HepG2 (cell line): ENCODE results near the gene FAM76A.

Experiments
- POLR2AphosphoS5 ChIP-seq: IDR thresholded peaks from 2 replicates; pipeline ENCODE4 v1.6.1; 2012; ENCODE audit warnings: low read depth, low read length
- PRPF4 ChIP-seq: fragments of 200-400 bp; formaldehyde crosslinking; IDR thresholded peaks from 2 replicates; pipeline ENCODE4 v1.6.1; 2016; ENCODE audit warnings: low read length, low read depth; ENCODE audit not compliant: poor library complexity, severe bottlenecking
- REPIN1 ChIP-seq: sonication (generic); formaldehyde crosslinking; IDR thresholded peaks from 2 replicates; pipeline ENCODE4 v1.8.0; 2022; ENCODE audit warnings: missing genetic modification reagents, low read depth, mild to moderate bottlenecking, borderline replicate concordance
- SMARCC2 ChIP-seq: fragments of 450-650 bp; IDR thresholded peaks from 2 replicates; pipeline ENCODE4 v1.6.1; 2017; ENCODE audit warnings: antibody characterized with exemption, mild to moderate bottlenecking
- THAP11 ChIP-seq: IDR thresholded peaks from 2 replicates; pipeline ENCODE4 v1.6.1; 2016; ENCODE audit warnings: missing biosample characterization, missing genetic modification reagents
- ZFP36 ChIP-seq: fragments of 150-350 bp; IDR thresholded peaks from 2 replicates; pipeline ENCODE4 v1.6.1; 2018; ENCODE audit warnings: borderline replicate concordance, low read length, low read depth; ENCODE audit not compliant: partially characterized antibody
- ZNF274 ChIP-seq: sonication (generic); formaldehyde crosslinking; IDR thresholded peaks from 2 replicates; pipeline ENCODE4 v1.5.1; 2020; ENCODE audit warnings: mild to moderate bottlenecking, missing genetic modification reagents
- ZNF3 ChIP-seq: IDR thresholded peaks from 2 replicates; pipeline ENCODE4 v1.7.0; 2017; ENCODE audit warnings: inconsistent platforms
- ZNF879 ChIP-seq: sonication (generic); formaldehyde crosslinking; IDR thresholded peaks from 2 replicates; pipeline ENCODE4 v1.8.1; 2023; ENCODE audit warnings: missing genetic modification reagents
- TF ChIP-seq, protein P1 (sequence below): IDR thresholded peaks from 2 replicates; pipeline ENCODE4 v1.6.1; 2016; ENCODE audit warnings: low read depth, borderline replicate concordance
- TF ChIP-seq, protein P2 (sequence below): sonication (generic); formaldehyde crosslinking; IDR thresholded peaks from 2 replicates; pipeline ENCODE4 v1.5.0; 2020; ENCODE audit warnings: mild to moderate bottlenecking, missing genetic modification reagents, moderate library complexity
- TF ChIP-seq, protein P3 (sequence below): sonication (generic); formaldehyde crosslinking; IDR thresholded peaks from 2 replicates; pipeline ENCODE4 v1.4.0; 2020; ENCODE audit warnings: missing genetic modification reagents, borderline replicate concordance

DNA sequence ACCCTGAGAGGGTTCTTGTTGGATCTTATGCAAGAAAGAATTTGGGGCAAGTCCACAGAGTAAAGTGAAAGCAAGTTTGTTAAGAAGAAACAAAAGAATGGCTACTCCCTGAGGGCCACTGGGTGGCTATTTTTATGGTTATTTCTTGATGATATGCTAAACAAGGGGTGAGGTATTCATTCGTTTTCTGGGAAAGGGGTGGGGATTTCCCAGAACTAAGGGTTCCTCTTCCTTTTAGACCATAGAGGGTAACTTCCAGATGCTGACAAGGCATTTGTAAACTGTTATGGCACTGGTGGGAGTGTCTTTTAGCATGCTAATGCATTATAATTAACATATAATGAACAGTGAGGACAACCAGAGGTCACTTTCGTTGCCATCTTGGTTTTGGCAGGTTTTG is 35.6 kb upstream of the FAM76A start:
- TF ChIP-seq, protein P1, sequence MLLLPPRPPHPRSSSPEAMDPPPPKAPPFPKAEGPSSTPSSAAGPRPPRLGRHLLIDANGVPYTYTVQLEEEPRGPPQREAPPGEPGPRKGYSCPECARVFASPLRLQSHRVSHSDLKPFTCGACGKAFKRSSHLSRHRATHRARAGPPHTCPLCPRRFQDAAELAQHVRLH (CRISPR knock-in tag), result no peak
- TF ChIP-seq SMARCC2 (no peak), REPIN1 (CRISPR knock-in tag) (no peak), PRPF4 (no peak), ZNF3 (CRISPR knock-in tag) (no peak), ZNF879 (CRISPR knock-in tag) (no peak), THAP11 (CRISPR knock-in tag) (no peak), ZFP36 (no peak), POLR2AphosphoS5 (no peak), ZNF274 (CRISPR knock-in tag) (no peak)
- TF ChIP-seq, protein P2, sequence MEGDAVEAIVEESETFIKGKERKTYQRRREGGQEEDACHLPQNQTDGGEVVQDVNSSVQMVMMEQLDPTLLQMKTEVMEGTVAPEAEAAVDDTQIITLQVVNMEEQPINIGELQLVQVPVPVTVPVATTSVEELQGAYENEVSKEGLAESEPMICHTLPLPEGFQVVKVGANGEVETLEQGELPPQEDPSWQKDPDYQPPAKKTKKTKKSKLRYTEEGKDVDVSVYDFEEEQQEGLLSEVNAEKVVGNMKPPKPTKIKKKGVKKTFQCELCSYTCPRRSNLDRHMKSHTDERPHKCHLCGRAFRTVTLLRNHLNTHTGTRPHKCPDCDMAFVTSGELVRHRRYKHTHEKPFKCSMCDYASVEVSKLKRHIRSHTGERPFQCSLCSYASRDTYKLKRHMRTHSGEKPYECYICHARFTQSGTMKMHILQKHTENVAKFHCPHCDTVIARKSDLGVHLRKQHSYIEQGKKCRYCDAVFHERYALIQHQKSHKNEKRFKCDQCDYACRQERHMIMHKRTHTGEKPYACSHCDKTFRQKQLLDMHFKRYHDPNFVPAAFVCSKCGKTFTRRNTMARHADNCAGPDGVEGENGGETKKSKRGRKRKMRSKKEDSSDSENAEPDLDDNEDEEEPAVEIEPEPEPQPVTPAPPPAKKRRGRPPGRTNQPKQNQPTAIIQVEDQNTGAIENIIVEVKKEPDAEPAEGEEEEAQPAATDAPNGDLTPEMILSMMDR (CRISPR knock-in tag), result no peak
- TF ChIP-seq, protein P3, sequence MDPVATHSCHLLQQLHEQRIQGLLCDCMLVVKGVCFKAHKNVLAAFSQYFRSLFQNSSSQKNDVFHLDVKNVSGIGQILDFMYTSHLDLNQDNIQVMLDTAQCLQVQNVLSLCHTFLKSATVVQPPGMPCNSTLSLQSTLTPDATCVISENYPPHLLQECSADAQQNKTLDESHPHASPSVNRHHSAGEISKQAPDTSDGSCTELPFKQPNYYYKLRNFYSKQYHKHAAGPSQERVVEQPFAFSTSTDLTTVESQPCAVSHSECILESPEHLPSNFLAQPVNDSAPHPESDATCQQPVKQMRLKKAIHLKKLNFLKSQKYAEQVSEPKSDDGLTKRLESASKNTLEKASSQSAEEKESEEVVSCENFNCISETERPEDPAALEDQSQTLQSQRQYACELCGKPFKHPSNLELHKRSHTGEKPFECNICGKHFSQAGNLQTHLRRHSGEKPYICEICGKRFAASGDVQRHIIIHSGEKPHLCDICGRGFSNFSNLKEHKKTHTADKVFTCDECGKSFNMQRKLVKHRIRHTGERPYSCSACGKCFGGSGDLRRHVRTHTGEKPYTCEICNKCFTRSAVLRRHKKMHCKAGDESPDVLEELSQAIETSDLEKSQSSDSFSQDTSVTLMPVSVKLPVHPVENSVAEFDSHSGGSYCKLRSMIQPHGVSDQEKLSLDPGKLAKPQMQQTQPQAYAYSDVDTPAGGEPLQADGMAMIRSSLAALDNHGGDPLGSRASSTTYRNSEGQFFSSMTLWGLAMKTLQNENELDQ (CRISPR knock-in tag), result no peak
